GM23248 (cell line): ENCODE results near the gene VAV2.

Source experiments
- EZH2 ChIP-seq: fragments of 200-600 bp; sonication (generic); IDR thresholded peaks from 2 replicates; pipeline ENCODE4 v1.6.1; 2018; ENCODE audit warnings: antibody characterized with exemption, mild to moderate bottlenecking; ENCODE audit not compliant: insufficient read depth, poor library complexity, severe bottlenecking
- EZH2phosphoT487 ChIP-seq: fragments of 200-600 bp; sonication (generic); IDR thresholded peaks from 2 replicates; pipeline ENCODE4 v1.6.1; 2018; ENCODE audit warnings: antibody characterized with exemption, moderate library complexity, mild to moderate bottlenecking, low read depth; ENCODE audit not compliant: insufficient read depth

DNA sequence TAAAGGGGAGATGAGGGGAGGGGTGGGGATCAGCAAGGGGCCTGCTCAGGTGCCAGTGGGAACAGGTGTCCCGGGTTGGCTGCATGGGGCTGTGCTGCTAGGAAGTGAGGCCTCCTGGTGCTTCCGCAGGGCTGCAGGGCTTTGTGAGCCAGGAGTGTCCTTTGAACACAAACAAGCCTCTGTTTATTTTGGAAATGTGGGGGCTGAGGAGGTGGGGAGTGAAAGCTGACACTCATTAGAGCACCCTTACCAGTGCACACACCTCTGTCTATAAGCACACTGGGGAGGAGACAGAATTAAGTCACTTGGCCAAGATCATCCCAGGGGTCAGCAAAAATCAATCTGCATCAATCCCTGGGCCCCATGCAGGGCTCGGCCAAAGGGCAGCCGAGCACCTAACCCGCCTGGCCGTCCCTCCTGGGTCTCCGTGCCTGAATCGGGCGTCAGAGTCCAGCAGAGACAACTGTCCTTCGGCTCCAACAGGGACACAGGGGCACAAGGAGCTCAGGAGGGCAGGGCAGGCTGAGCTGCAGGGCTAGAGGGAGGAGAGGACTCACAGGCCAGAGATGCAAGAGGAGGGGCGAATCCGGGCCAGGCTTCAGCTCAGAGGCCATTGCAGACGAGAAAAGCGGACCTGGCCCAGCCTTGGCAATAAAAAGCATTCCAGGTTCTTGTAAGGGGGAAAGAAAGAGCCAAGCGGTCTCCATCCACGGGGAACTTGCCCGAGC lies 99.8 kb downstream of the VAV2 start:
- TF ChIP-seq EZH2 = no peak
- no peak for TF ChIP-seq EZH2phosphoT487
